Pancreas (tissue), 10 donors: Measurements from ENCODE around the gene UBE2L5. TPM values are rescaled to one million over a fixed set of nuclear protein-coding genes. Genes with fewer than 3 reads are reported as not detected.

Experiments
- ATAC-seq, 4 donors: fragments of 200-7000 bp; cut with Tn5 transposase; one replicate each; pipeline versions ENCODE4 v1.8.0 to v1.9.1; 2020; ENCODE audit warnings: mild to moderate bottlenecking in 4 of 4, moderate library complexity in 4 of 4
- DNase-seq, 6 donors: peaks; one replicate each; pipeline ENCODE4 v3.0.0-alpha.2; 2020
- FAIRE-seq: peaks from 2 replicates; lab custom pipeline; 2012; peaks lifted over from hg19 to GRCh38; lab: Jason Lieb, UNC
- H3K27ac ChIP-seq, 4 donors: fragments of 200-600 bp; sonication (generic); 1 replicate in 3 of 4; 2 replicates in 1 of 4; pipeline versions ENCODE4 v1.5.0 to v1.8.0; 2020
- H3K27me3 ChIP-seq, 4 donors: fragments of 200-600 bp; one replicate each; pipeline ENCODE4 v1.8.0; 2021
- H3K36me3 ChIP-seq, 3 donors: fragments of 200-600 bp; sonication (generic) in 1 of 3; one replicate each; pipeline versions ENCODE4 v1.5.0 to v1.8.0; 2020 to 2021
- H3K4me1 ChIP-seq, 3 donors: fragments of 200-600 bp; one replicate each; pipeline ENCODE4 v1.8.0; 2021
- H3K4me3 ChIP-seq, 4 donors: fragments of 200-600 bp; sonication (generic) in 2 of 4; one replicate each; pipeline versions ENCODE4 v1.5.0 to v1.8.0; 2020 to 2021
- H3K9me3 ChIP-seq, 4 donors: fragments of 200-600 bp; one replicate each; pipeline ENCODE4 v1.8.0; 2021
- WGBS, 2 donors: extraction: QIAGEN DNeasy Blood & Tissue Kit; methylation state at CpG; one replicate each; pipeline ENCODE4 v1.1.7; 2013; 5-methylcytosine and 5-hydroxymethylcytosine counted together
- intact Hi-C, 3 donors: fragments of 100-400 bp; cut with DNase I; formaldehyde crosslinking; loops; one replicate each; pipeline versions ENCODE4 v1.11.1 to v1.14.2; 2022
- polyA plus RNA-seq, 2 donors: library from polyadenylated mRNA; stranded (reverse); fragments of 200-250 nt; gene quantifications; one replicate each; pipeline ENCODE4 v1.2.3, GENCODE V29; 2013
- total RNA-seq, 6 donors: library from RNA; stranded (reverse); fragmentation: NEBNext Ultra II Directional in 4 of 6; extraction: Animal tissue kit (Norgen Biotek cat#: 25700) in 4 of 6; gene quantifications; one replicate each; pipeline versions ENCODE4 v1.2.1 to v1.2.4, GENCODE V29; 2021 to 2023
- TF ChIP-seq, protein P1 (sequence below), 4 donors: fragments of 200-600 bp; sonication (generic) in 3 of 4; IDR thresholded peaks; one replicate each; pipeline versions ENCODE4 v1.5.0 to v1.8.0; 2021; ENCODE audit warnings: antibody characterized with exemption in 4 of 4
- donor health status: healthy with polysubstance abuse.
- donor health status: DM: no; HTN: no; CAD: no; lungs with moderate emphysema.
- donor health status: DM: no; HTN: no; CAD: no.
- donor health status: control.
- donor health status: control.
- donor health status: Bipolar disorder and iron deficiency.
- donor health status: DM: yes; HTN: yes; CAD: no.
- donor health status: DM: no; HTN: no; CAD: no.
- donor health status: DM: no; HTN: no; CAD: no.
- donor health status: DM: yes; HTN: yes; CAD: no.

The UBE2L5 gene
- total and polyA plus RNA-seq, 8 donors, result 0.02 TPM; not detected in 7

DNA sequence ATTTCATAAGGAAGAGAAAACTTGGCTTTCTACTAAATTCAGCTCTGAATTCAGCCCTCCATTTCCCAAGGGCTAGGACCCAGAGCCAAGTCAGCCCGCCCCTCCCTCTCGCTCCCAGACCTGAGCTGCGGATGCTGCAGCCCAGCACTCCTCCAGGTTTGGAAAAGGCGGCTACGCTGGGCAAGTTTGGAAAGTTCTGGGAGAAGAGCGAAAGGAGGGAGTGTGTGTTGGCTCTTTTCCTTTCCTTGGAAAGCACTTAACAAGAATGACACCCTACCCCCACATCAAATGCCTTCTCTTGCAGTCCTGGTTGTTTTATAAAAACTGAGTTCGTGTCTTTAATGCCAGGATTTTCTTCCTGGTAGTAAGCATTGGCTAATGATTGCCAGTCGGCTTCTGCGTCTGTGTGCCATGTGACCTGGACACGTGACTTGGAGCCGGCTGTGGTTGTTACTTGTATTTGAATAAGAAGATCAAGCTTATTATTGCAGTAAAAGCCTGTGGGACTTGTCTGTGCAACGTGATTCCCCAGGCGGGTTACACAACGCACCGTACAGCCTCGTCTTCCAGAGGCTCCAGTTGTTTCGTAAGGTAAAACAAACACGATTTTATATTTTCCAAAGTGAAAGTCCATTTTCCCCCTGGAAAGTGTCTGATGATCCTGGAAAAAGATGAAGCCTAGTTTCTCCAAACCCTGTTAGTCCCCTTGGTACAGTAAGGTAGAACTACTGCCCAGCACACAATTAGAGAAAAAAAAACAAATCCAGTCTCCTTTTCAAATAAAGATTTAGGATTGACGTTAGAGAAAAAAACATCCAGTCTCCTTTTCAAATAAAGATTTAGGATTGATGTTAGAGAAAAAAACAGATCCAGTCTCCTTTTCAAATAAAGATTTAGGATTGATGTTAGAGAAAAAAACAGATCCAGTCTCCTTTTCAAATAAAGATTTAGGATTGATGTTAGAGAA is 26.8 kb upstream of the UBE2L5 start:
- Histone ChIP-seq H3K4me1 (peaks cover 0 to 3% (median 0%) of the 10 kb centered on the region in 3 donors), H3K4me3 (peak overlapping the region; percentile 27 to 56 (median 46)), H3K9me3 (no peaks in the 10 kb centered on the region), H3K27ac (peak overlapping the region; percentile 82 to 98 (median 90)), H3K36me3 (no peaks in the 10 kb centered on the region), H3K27me3 (no peaks in the 10 kb centered on the region)
- DNase-seq (peak; percentile 87 to 94 (median 92)), ATAC-seq (peak; percentile 93 to 96 (median 95)), FAIRE-seq (peak; percentile 51)
- TF ChIP-seq, protein P1, sequence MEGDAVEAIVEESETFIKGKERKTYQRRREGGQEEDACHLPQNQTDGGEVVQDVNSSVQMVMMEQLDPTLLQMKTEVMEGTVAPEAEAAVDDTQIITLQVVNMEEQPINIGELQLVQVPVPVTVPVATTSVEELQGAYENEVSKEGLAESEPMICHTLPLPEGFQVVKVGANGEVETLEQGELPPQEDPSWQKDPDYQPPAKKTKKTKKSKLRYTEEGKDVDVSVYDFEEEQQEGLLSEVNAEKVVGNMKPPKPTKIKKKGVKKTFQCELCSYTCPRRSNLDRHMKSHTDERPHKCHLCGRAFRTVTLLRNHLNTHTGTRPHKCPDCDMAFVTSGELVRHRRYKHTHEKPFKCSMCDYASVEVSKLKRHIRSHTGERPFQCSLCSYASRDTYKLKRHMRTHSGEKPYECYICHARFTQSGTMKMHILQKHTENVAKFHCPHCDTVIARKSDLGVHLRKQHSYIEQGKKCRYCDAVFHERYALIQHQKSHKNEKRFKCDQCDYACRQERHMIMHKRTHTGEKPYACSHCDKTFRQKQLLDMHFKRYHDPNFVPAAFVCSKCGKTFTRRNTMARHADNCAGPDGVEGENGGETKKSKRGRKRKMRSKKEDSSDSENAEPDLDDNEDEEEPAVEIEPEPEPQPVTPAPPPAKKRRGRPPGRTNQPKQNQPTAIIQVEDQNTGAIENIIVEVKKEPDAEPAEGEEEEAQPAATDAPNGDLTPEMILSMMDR (IDR thresholded peaks at IDR 0.05), result no peak
- intact Hi-C loops, result no loop called here
- WGBS, 2 donors, result 0% methylated on average over 19 of the region's 19 CpGs

DNA sequence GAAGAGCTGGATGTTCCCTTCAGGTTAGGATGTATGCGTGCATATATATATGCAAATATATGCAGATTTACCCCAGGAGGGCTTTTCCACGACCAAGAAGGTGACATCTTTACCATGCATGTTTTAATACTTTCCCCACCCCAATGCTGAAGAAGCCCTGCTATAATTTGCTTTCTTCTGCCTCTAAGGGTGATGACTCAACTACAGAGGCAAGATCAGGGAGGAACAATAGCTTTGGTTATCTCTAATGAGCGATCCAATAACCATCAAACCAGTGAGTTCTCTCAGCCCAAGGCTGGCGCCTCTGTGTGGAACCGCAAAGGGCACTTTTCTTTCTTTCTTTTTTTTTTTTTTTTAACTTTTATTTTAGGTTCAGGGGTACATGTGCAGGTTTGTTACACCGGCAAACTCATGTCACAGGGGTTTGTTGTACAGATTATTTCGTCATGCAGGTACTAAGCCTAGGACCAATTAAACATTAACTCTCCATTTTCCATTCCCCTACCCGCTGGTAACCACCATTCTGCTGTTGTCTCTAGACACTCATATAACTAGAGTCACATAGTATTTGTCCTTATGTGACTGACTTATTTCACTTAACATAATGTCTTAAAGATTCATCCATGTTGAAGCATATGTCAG is 25.7 kb upstream of the UBE2L5 start:
- Histone ChIP-seq H3K27me3 (no peaks in the 10 kb centered on the region), H3K27ac (peak overlapping the region in 1 of 4 donors; percentile 98), H3K36me3 (no peaks in the 10 kb centered on the region), H3K4me1 (peaks cover 0 to 3% (median 0%) of the 10 kb centered on the region in 3 donors), H3K4me3 (no peak overlapping the region), H3K9me3 (no peaks in the 10 kb centered on the region)
- 60 to 64% methylated on average over 8 of the region's 8 CpGs for WGBS, 2 donors
- ATAC-seq (no peak), DNase-seq (no peak), FAIRE-seq (no peak)
- intact Hi-C loops, result no loop called here
- TF ChIP-seq, protein P1 (IDR thresholded peaks at IDR 0.05), result no peak

DNA sequence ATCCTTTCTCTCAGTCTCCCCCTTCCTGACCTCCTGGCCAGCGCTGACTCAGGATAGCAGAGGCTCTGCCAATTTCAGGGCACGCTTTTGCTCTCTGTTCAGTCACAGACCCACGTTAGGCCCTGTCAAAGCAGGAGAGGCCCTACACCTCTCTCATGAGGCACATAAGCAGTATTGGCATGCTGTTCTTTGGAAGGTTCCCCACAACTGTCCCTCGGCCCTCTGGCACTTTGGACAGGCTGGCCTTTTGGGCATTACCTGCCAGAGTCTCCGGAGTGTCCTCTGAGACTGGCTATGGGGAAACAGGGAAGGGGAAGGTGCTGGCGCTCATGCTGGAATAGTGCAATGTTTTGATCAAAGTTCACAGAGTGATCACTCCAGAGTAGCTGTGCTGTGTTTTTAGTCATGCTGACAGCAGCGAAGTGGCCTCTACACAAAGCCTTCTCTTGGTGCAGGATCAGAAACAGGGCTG is 23.7 kb upstream of the UBE2L5 start:
- H3K27me3 ChIP-seq, result no peaks in the 10 kb centered on the region
- intact Hi-C loops, result no loop called here
- no peak for ATAC-seq
- DNase-seq, result no peak
- no peaks in the 10 kb centered on the region for H3K36me3 ChIP-seq
- TF ChIP-seq, protein P1 (IDR thresholded peaks at IDR 0.05), result no peak
- no peak overlapping the region for H3K27ac ChIP-seq
- no peaks in the 10 kb centered on the region for H3K9me3 ChIP-seq
- WGBS, 2 donors, result 71 to 74% methylated on average over 7 of the region's 7 CpGs
- peaks cover 0 to 3% (median 0%) of the 10 kb centered on the region in 3 donors for H3K4me1 ChIP-seq
- H3K4me3 ChIP-seq, result no peak overlapping the region
- no peak for FAIRE-seq

DNA sequence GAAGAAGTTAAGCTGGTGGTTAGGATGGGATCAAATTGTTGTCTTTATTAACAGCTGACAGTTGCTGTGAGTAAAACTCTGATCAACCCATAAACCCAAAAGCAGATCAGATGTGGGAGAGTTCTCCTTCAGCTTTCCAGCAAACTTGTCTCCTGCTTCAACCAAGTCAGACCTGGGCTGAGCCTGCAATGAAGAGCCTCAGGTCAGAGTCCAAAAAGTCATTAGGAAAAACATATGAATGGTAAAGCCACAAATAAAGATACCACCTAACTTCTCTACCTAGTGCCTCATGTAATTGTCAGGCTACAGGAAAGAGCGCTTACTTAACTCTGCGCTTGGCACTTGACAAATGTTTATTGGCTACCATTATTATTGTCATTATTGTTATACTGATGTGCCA is 21.9 kb upstream of the UBE2L5 start:
- Histone ChIP-seq H3K9me3 (no peaks in the 10 kb centered on the region), H3K27ac (no peak overlapping the region), H3K27me3 (no peaks in the 10 kb centered on the region), H3K4me3 (no peak overlapping the region), H3K36me3 (no peaks in the 10 kb centered on the region), H3K4me1 (peaks cover 0 to 3% (median 0%) of the 10 kb centered on the region in 3 donors)
- ATAC-seq (no peak), FAIRE-seq (no peak), DNase-seq (no peak)
- WGBS, 2 donors, result 96 to 97% methylated on average over 2 of the region's 2 CpGs
- intact Hi-C loops, result no loop called here
- TF ChIP-seq, protein P1 (IDR thresholded peaks at IDR 0.05), result no peak
